Lung (tissue), 12 donors: ENCODE measurements around the gene RAB32. TPM values are rescaled to one million over a fixed set of nuclear protein-coding genes. Genes with fewer than 3 reads are reported as not detected.

Source experiments
- ATAC-seq: fragments of 200-7000 bp; cut with Tn5 transposase; one replicate; pipeline ENCODE4 v1.9.1; 2020; ENCODE audit warnings: moderate number of reproducible peaks; ENCODE audit not compliant: insufficient read depth, low FRiP score
- DNase-seq, 3 donors: peaks; one replicate each; pipeline ENCODE4 v3.0.0-alpha.2; 2013 to 2017
- H3K27ac ChIP-seq, 2 donors: one replicate each; pipeline ENCODE4 v1.5.1; 2013; ENCODE audit warnings: mild to moderate bottlenecking in 2 of 2, moderate library complexity in 2 of 2, control low read depth in 1 of 2, inconsistent platforms in 1 of 2, low read depth in 1 of 2, low read length in 1 of 2
- H3K27me3 ChIP-seq, 3 donors: one replicate each; pipeline ENCODE4 v1.5.1; 2013; ENCODE audit warnings: low read length in 2 of 3; ENCODE audit not compliant: control insufficient read depth in 3 of 3, insufficient read depth in 3 of 3
- H3K36me3 ChIP-seq, 4 donors: one replicate each; pipeline ENCODE4 v1.5.1; 2013; ENCODE audit warnings: low read length in 4 of 4, mild to moderate bottlenecking in 1 of 4, moderate library complexity in 1 of 4; ENCODE audit not compliant: control insufficient read depth in 4 of 4, insufficient read depth in 4 of 4
- H3K4me1 ChIP-seq, 5 donors: one replicate each; pipeline ENCODE4 v1.5.1; 2013; ENCODE audit warnings: low read length in 5 of 5, mild to moderate bottlenecking in 2 of 5, moderate library complexity in 1 of 5; ENCODE audit not compliant: control insufficient read depth in 5 of 5, insufficient read depth in 5 of 5
- H3K4me3 ChIP-seq: one replicate; pipeline ENCODE4 v1.5.1; 2013; ENCODE audit warnings: mild to moderate bottlenecking, control low read depth, moderate library complexity
- H3K9ac ChIP-seq, 2 donors: one replicate each; pipeline ENCODE4 v1.5.1; 2013; ENCODE audit warnings: low read length in 2 of 2, control low read depth in 1 of 2; ENCODE audit not compliant: insufficient read depth in 1 of 2
- H3K9me3 ChIP-seq, 4 donors: one replicate each; pipeline ENCODE4 v1.5.1; 2013; ENCODE audit warnings: low read length in 3 of 4, mild to moderate bottlenecking in 1 of 4, moderate library complexity in 1 of 4; ENCODE audit not compliant: control insufficient read depth in 4 of 4, insufficient read depth in 3 of 4
- WGBS, 2 donors: extraction: QIAGEN DNeasy Blood & Tissue Kit; methylation state at CpG; one replicate each; pipeline ENCODE4 v1.1.7; 2013; 5-methylcytosine and 5-hydroxymethylcytosine counted together
- polyA plus RNA-seq, 2 donors: library from polyadenylated mRNA; stranded (reverse); fragments of 200-250 nt; gene quantifications; one replicate each; pipeline ENCODE4 v1.2.1, GENCODE V29; 2013
- total RNA-seq, 2 donors: library from RNA; depleted of rRNA in 1 of 2; stranded (reverse); fragments of >200 nt in 1 of 2; gene quantifications; one replicate each; pipeline ENCODE4 v1.2.1, GENCODE V29; 2014 to 2021
- TF ChIP-seq, protein P1 (sequence below): IDR thresholded peaks from 2 replicates; pipeline ENCODE4 v1.5.1; 2012; ENCODE audit warnings: mild to moderate bottlenecking; ENCODE audit errors: control extremely low read depth, extremely low read depth
- donor health status: control.
- donor health status: control.
- donor health status: Bipolar disorder and iron deficiency.
- donor health status: healthy.
- donor health status: DM: yes; HTN: yes; CAD: no.

Gene RAB32
- total and polyA plus RNA-seq, 4 donors = 21.3 to 63.2 (median 26.2) TPM

DNA sequence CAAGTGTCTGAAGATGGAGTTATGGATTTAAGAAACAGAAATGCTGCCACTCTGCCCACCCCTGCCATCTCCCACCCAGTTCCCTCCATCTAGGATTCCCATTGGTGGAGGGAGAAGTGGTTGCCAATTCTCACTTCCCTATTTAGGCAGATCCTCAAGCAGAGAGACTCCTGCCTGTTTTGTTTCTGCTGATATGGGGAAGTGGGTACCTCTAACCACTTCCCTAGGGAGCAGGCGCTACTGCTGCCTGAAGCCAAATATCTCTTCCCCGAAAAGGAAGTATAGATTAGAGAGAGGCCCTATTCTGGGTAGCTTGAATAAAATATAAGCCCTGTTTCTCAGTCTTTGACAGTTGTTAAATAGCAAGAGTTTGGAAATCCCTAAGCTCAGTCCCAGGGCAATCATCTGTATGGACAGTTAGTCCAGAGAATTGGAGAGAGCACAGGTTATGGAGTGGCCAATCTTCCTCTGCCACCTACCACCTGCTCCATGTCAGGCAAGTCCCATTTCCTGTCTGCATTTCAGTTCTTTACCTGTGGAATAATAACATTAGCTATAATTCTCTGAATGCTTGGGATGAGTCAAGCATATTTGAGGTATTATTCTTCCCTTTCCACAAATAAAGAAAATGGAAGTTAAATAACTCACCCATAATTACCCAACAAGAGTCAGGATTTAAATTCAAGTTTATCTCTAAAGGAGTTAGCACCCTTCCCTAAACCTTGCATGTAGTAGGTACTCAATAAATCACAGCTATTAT is 52.5 kb downstream of the RAB32 start:
- TF ChIP-seq, protein P1, sequence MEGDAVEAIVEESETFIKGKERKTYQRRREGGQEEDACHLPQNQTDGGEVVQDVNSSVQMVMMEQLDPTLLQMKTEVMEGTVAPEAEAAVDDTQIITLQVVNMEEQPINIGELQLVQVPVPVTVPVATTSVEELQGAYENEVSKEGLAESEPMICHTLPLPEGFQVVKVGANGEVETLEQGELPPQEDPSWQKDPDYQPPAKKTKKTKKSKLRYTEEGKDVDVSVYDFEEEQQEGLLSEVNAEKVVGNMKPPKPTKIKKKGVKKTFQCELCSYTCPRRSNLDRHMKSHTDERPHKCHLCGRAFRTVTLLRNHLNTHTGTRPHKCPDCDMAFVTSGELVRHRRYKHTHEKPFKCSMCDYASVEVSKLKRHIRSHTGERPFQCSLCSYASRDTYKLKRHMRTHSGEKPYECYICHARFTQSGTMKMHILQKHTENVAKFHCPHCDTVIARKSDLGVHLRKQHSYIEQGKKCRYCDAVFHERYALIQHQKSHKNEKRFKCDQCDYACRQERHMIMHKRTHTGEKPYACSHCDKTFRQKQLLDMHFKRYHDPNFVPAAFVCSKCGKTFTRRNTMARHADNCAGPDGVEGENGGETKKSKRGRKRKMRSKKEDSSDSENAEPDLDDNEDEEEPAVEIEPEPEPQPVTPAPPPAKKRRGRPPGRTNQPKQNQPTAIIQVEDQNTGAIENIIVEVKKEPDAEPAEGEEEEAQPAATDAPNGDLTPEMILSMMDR = no peak
- Histone ChIP-seq H3K9me3 (peaks cover 0 to 1% (median 0%) of the 10 kb centered on the region in 4 donors), H3K4me1 (peaks cover 0 to 2% (median 0%) of the 10 kb centered on the region in 5 donors), H3K27ac (no peak overlapping the region), H3K36me3 (no peaks in the 10 kb centered on the region), H3K27me3 (no peaks in the 10 kb centered on the region), H3K9ac (no peak overlapping the region), H3K4me3 (no peak overlapping the region)
- ATAC-seq = peak; percentile 67
- WGBS, 2 donors = 27 to 49% methylated on average over 2 of the region's 2 CpGs
- DNase-seq = peak in 1 of 3 donors; percentile 11

DNA sequence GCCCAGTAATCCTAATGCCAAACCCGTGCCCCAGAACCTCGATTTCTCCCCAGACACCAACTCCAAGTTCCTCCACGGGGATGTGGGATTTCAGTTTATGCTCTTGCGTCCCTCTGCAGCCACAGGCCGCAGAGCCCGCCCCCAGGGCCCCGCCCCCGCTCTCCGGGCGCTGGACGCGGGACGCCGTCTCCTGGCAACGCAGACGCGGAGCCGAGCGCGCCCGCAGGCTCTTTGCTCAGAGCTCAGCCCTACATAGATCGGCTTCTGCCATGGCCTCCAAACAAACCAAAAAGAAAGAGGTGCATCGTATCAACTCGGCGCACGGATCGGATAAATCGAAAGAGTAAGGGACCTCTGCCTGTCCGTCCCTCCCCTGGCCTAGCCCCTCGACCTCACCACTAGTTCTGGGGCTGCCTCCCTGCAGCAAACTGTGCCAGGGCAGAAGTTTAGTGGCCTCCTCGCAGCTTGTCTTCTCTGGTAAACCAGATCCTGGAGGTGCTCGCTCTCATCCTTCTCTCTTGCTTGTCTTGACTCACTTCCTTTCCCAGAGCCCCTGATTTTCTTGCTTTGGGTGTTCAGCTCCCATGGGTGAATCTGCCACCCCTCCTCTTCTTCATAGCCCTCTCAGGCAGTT is 55.3 kb downstream of the RAB32 start, which contains the start of gene ADGB:
ADGB (plus strand) TSS at position 201 of the 634 bp plus-strand sequence; CDS start at position 270, 69 bp downstream.
- Histone ChIP-seq H3K9me3 (peaks cover 0 to 1% (median 0%) of the 10 kb centered on the region in 4 donors), H3K4me1 (peaks cover 0 to 2% (median 0%) of the 10 kb centered on the region in 5 donors), H3K36me3 (no peaks in the 10 kb centered on the region), H3K4me3 (no peak within 1 kb of the TSS), H3K27me3 (no peaks in the 10 kb centered on the region), H3K27ac (no peak within 1 kb of the TSS), H3K9ac (peak within 1 kb of the TSS in 1 of 2 donors; percentile 17)
- 3 to 4% methylated on average over 32 of the region's 32 CpGs for WGBS, 2 donors
- DNase-seq (peak; percentile 74 to 80 (median 79)), ATAC-seq (peak; percentile 73)
- TF ChIP-seq, protein P1 = no peak

DNA sequence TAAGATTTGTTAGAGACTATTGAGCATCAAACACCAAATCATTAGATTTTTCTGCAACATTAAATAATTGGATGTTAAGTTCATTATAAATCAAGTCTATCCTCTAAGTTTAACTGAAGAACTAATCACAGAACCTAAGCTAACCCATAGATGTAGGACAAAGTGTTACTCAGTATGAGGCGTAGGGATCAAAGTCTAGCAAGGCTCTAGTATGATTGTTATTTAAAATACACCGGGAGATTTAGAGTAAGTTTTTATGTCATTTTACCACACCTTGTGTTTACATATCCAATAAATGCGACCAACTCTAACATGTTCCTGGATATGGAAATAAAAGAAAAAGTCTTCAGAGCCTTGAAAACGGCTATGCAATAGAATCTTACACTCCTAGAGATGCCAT is 57.7 kb downstream of the RAB32 start:
- H3K4me3 ChIP-seq = no peak overlapping the region
- H3K4me1 ChIP-seq = peaks cover 0 to 2% (median 0%) of the 10 kb centered on the region in 5 donors
- H3K9ac ChIP-seq = no peak overlapping the region
- H3K9me3 ChIP-seq = peaks cover 0 to 1% (median 0%) of the 10 kb centered on the region in 4 donors
- 66 to 67% methylated on average over 4 of the region's 4 CpGs for WGBS, 2 donors
- DNase-seq (no peak), ATAC-seq (no peak)
- TF ChIP-seq, protein P1 = no peak
- H3K36me3 ChIP-seq = no peaks in the 10 kb centered on the region
- H3K27ac ChIP-seq = no peak overlapping the region
- H3K27me3 ChIP-seq = no peaks in the 10 kb centered on the region
